H9 (cell line): ENCODE results near the gene LZTFL1. TPM values are rescaled to one million over a fixed set of nuclear protein-coding genes. Genes with fewer than 3 reads are reported as not detected.

Source experiments
- DNase-seq: peaks from one replicate; pipeline ENCODE4 v3.0.0-alpha.2; 2017
- H2AFZ ChIP-seq: one replicate; pipeline ENCODE4 v1.6.1; 2013; ENCODE audit warnings: mild to moderate bottlenecking, low read length, control low read depth, moderate library complexity
- H2AK5ac ChIP-seq: 2 replicates; pipeline ENCODE4 v1.6.1; 2013; ENCODE audit warnings: low read length, control low read depth, mixed read lengths; ENCODE audit not compliant: insufficient read length
- H2BK120ac ChIP-seq: one replicate; pipeline ENCODE4 v1.6.1; 2013; ENCODE audit warnings: low read depth, mild to moderate bottlenecking, low read length, control low read depth, inconsistent platforms; ENCODE audit not compliant: poor library complexity, severe bottlenecking
- H2BK12ac ChIP-seq: 2 replicates; pipeline ENCODE4 v1.6.1; 2013; ENCODE audit warnings: low read length, control low read depth, mixed read lengths, low read depth; ENCODE audit not compliant: insufficient read length
- H2BK15ac ChIP-seq: 2 replicates; pipeline ENCODE4 v1.6.1; 2013; ENCODE audit warnings: low read depth, low read length, control low read depth
- H2BK20ac ChIP-seq: one replicate; pipeline ENCODE4 v1.6.1; 2013; ENCODE audit warnings: low read depth, mild to moderate bottlenecking, low read length, control low read depth, inconsistent platforms; ENCODE audit not compliant: poor library complexity, severe bottlenecking
- H2BK5ac ChIP-seq: 2 replicates; pipeline ENCODE4 v1.6.1; 2013; ENCODE audit warnings: low read length, control low read depth, mixed read lengths; ENCODE audit not compliant: insufficient read length
- H3K14ac ChIP-seq: 2 replicates; pipeline ENCODE4 v1.6.1; 2013; ENCODE audit warnings: low read length, control low read depth; ENCODE audit not compliant: insufficient read depth
- H3K18ac ChIP-seq: 2 replicates; pipeline ENCODE4 v1.6.1; 2013; ENCODE audit warnings: low read depth, mild to moderate bottlenecking, mixed read lengths, low read length, control low read depth; ENCODE audit not compliant: insufficient read length
- H3K23ac ChIP-seq: 2 replicates; pipeline ENCODE4 v1.6.1; 2013; ENCODE audit warnings: low read length, control low read depth, mixed read lengths, low read depth; ENCODE audit not compliant: insufficient read length
- H3K23me2 ChIP-seq: 2 replicates; pipeline ENCODE4 v1.6.1; 2013; ENCODE audit warnings: low read depth, mild to moderate bottlenecking, mixed read lengths, low read length, control low read depth; ENCODE audit not compliant: insufficient read length, poor library complexity, severe bottlenecking
- H3K27ac ChIP-seq: 2 replicates; pipeline ENCODE4 v1.5.1; 2013; ENCODE audit warnings: low read length, control low read depth, mixed read lengths, low read depth; ENCODE audit not compliant: insufficient read length
- H3K27me3 ChIP-seq: 2 replicates; pipeline ENCODE4 v1.6.1; 2013; ENCODE audit warnings: low read length, control low read depth, inconsistent platforms; ENCODE audit not compliant: insufficient read depth
- H3K4ac ChIP-seq: 2 replicates; pipeline ENCODE4 v1.6.1; 2013; ENCODE audit warnings: low read depth, mild to moderate bottlenecking, control low read depth, inconsistent platforms, low read length, moderate library complexity
- H3K4me1 ChIP-seq: 2 replicates; pipeline ENCODE4 v1.6.1; 2013; ENCODE audit warnings: low read length, control low read depth, inconsistent platforms; ENCODE audit not compliant: insufficient read depth
- H3K4me2 ChIP-seq: 2 replicates; pipeline ENCODE4 v1.6.1; 2013; ENCODE audit warnings: low read length, control low read depth, mixed read lengths; ENCODE audit not compliant: insufficient read length, insufficient read depth
- H3K56ac ChIP-seq: 2 replicates; pipeline ENCODE4 v1.6.1; 2013; ENCODE audit warnings: low read depth, mild to moderate bottlenecking, mixed read lengths, low read length, control low read depth; ENCODE audit not compliant: insufficient read length
- H3K79me1 ChIP-seq: 2 replicates; pipeline ENCODE4 v1.6.1; 2013; ENCODE audit warnings: low read depth, mild to moderate bottlenecking, moderate library complexity, low read length, control low read depth, inconsistent platforms; ENCODE audit not compliant: insufficient read depth, poor library complexity, severe bottlenecking
- H3K79me2 ChIP-seq: 2 replicates; pipeline ENCODE4 v1.6.1; 2013; ENCODE audit warnings: low read length, control low read depth, inconsistent platforms; ENCODE audit not compliant: insufficient read depth
- H3K9ac ChIP-seq: 2 replicates; pipeline ENCODE4 v1.6.1; 2013; ENCODE audit warnings: low read length, control low read depth, mixed read lengths; ENCODE audit not compliant: insufficient read length; ENCODE audit errors: extremely low read depth
- H3K9me3 ChIP-seq: one replicate; pipeline ENCODE4 v1.6.1; 2013; ENCODE audit warnings: low read depth, low read length, inconsistent platforms; ENCODE audit not compliant: control insufficient read depth
- H3T11ph ChIP-seq: one replicate; pipeline ENCODE4 v1.6.1; 2013; ENCODE audit warnings: mild to moderate bottlenecking, low read length, control low read depth, inconsistent platforms
- H4K20me1 ChIP-seq: one replicate; pipeline ENCODE4 v1.6.1; 2013; ENCODE audit not compliant: control insufficient read depth, insufficient read length, insufficient read depth
- H4K5ac ChIP-seq: 2 replicates; pipeline ENCODE4 v1.6.1; 2013; ENCODE audit warnings: low read depth, mild to moderate bottlenecking, mixed read lengths, low read length, control low read depth; ENCODE audit not compliant: insufficient read length
- H4K8ac ChIP-seq: replicated peaks from 2 replicates; pipeline ENCODE4 v1.6.1; 2013; ENCODE audit warnings: low read length, control low read depth, mixed read lengths, low read depth; ENCODE audit not compliant: insufficient read length
- H4K91ac ChIP-seq: 2 replicates; pipeline ENCODE4 v1.6.1; 2013; ENCODE audit warnings: low read depth, mild to moderate bottlenecking, moderate library complexity, mixed read lengths, low read length, control low read depth; ENCODE audit not compliant: insufficient read length
- H3K27ac Mint-ChIP-seq, 3 experiments: 2 replicates in 2 of 3; 3 replicates in 1 of 3; pipeline ENCODE4 v1.8.0; 2020 to 2021; ENCODE audit warnings: mixed read lengths in 3 of 3, mild to moderate bottlenecking in 1 of 3, moderate library complexity in 1 of 3
- H3K27me3 Mint-ChIP-seq: 2 replicates; pipeline ENCODE4 v1.8.0; 2021; ENCODE audit warnings: low read depth, mild to moderate bottlenecking, moderate library complexity, mixed read lengths
- H3K36me3 Mint-ChIP-seq, 3 experiments: 2 replicates in 2 of 3; 3 replicates in 1 of 3; pipeline ENCODE4 v1.8.0; 2020 to 2021; ENCODE audit warnings: low read depth in 3 of 3, mixed read lengths in 3 of 3; ENCODE audit not compliant: insufficient read depth in 1 of 3
- H3K4me1 Mint-ChIP-seq, 2 experiments: 2 replicates each; pipeline ENCODE4 v1.8.0; 2020; ENCODE audit warnings: mixed read lengths in 2 of 2
- H3K4me3 Mint-ChIP-seq, 2 experiments: 2 replicates in 1 of 2; 3 replicates in 1 of 2; pipeline ENCODE4 v1.8.0; 2020 to 2021; ENCODE audit warnings: mild to moderate bottlenecking in 2 of 2, mixed read lengths in 2 of 2, moderate library complexity in 1 of 2
- H3K9me3 Mint-ChIP-seq, 2 experiments: 2 replicates in 1 of 2; 3 replicates in 1 of 2; pipeline ENCODE4 v1.8.0; 2020; ENCODE audit warnings: mild to moderate bottlenecking in 2 of 2, mixed read lengths in 2 of 2, moderate library complexity in 1 of 2
- WGBS: extraction: QIAGEN DNeasy Blood & Tissue Kit; methylation state at CpG from one replicate; pipeline ENCODE4 v1.1.7; 2013; ENCODE audit warnings: missing lambda C conversion rate, low lambda C conversion rate, mixed read lengths; ENCODE audit not compliant: insufficient read length; ENCODE audit errors: extremely low coverage; 5-methylcytosine and 5-hydroxymethylcytosine counted together
- total RNA-seq: library from RNA; stranded (reverse); gene quantifications from 2 replicates; pipeline ENCODE4 v1.2.1, GENCODE V29; 2021
- TF ChIP-seq, protein P1 (sequence below): fragments of 200-600 bp; sonication (generic); conservative IDR thresholded peaks from 3 replicates; pipeline ENCODE4 v1.8.0; 2021; ENCODE audit warnings: antibody characterized with exemption, mild to moderate bottlenecking

The LZTFL1 gene
- total RNA-seq, 1 experiment from 2014 or later, result 12.2 TPM

DNA sequence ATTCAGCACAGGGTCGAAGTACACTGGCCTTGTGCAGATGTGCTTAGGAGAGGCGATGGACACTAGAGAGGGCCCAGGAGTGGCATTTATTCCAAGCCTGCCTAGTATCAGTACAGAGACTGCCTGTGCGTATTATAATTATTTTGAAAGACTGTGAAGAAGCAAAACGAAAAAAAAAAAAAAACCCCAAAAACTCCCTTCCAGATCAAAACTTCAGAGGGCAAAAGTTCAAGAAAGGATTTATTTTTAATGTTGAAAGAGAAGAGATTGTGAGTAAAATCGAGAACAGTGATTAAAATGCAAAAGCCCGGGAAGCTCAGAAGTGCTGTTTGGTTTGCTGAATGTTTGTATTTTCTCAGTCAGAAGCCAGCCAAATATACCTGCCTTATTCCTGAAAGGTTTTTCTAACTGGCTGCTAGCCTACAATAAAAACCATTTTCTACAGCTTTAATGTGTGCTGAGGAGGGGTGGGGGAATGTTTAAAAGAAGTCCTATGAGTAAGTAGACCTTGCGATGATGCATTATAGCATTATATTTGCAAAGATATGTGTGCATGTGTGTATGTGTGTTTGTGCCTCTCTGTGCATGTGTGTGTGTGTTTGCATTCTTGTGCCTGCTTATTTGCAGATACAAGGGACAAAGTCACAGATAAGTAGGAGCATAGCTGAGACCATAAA lies 19.3 kb upstream of the LZTFL1 start:
- no peak overlapping the region for H2AK5ac ChIP-seq
- no peak overlapping the region for H3K14ac ChIP-seq
- no peak overlapping the region for H4K5ac ChIP-seq
- H3K9ac ChIP-seq, result no peak overlapping the region
- no peak overlapping the region for H2BK15ac ChIP-seq
- H2BK5ac ChIP-seq, result no peak overlapping the region
- no peaks in the 10 kb centered on the region for H3K36me3 Mint-ChIP-seq
- no peaks in the 10 kb centered on the region for H3K4me1 Mint-ChIP-seq
- WGBS, result 100% methylated on average over 1 of the region's 7 CpGs
- TF ChIP-seq, protein P1, sequence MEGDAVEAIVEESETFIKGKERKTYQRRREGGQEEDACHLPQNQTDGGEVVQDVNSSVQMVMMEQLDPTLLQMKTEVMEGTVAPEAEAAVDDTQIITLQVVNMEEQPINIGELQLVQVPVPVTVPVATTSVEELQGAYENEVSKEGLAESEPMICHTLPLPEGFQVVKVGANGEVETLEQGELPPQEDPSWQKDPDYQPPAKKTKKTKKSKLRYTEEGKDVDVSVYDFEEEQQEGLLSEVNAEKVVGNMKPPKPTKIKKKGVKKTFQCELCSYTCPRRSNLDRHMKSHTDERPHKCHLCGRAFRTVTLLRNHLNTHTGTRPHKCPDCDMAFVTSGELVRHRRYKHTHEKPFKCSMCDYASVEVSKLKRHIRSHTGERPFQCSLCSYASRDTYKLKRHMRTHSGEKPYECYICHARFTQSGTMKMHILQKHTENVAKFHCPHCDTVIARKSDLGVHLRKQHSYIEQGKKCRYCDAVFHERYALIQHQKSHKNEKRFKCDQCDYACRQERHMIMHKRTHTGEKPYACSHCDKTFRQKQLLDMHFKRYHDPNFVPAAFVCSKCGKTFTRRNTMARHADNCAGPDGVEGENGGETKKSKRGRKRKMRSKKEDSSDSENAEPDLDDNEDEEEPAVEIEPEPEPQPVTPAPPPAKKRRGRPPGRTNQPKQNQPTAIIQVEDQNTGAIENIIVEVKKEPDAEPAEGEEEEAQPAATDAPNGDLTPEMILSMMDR, result no peak
- no peak overlapping the region for H3K18ac ChIP-seq
- H3K23me2 ChIP-seq, result no peaks in the 10 kb centered on the region
- H4K20me1 ChIP-seq, result peaks cover 2% of the 10 kb centered on the region
- H2AFZ ChIP-seq, result no peak overlapping the region
- H2BK12ac ChIP-seq, result no peak overlapping the region
- DNase-seq, result no peak
- H3T11ph ChIP-seq, result no peak overlapping the region
- H2BK20ac ChIP-seq, result no peak overlapping the region
- H3K27ac ChIP-seq, result no peak overlapping the region
- H3K4me2 ChIP-seq, result no peak overlapping the region
- no peak overlapping the region for H3K4ac ChIP-seq
- no peaks in the 10 kb centered on the region for H3K4me1 ChIP-seq
- H3K27me3 Mint-ChIP-seq, result peaks cover 41% of the 10 kb centered on the region
- no peaks in the 10 kb centered on the region for H3K79me1 ChIP-seq
- no peak overlapping the region for H4K91ac ChIP-seq
- peaks cover 5% of the 10 kb centered on the region for H3K9me3 ChIP-seq
- peaks cover 7% of the 10 kb centered on the region in 2 experiments; a peak in 3 of 5 replicates for H3K9me3 Mint-ChIP-seq
- H3K79me2 ChIP-seq, result no peaks in the 10 kb centered on the region
- H4K8ac ChIP-seq, result no peak overlapping the region
- no peaks in the 10 kb centered on the region for H3K27me3 ChIP-seq
- H3K23ac ChIP-seq, result no peak overlapping the region
- H3K56ac ChIP-seq, result no peak overlapping the region
- H2BK120ac ChIP-seq, result no peak overlapping the region
- no peak overlapping the region for H3K27ac Mint-ChIP-seq
- no peak overlapping the region for H3K4me3 Mint-ChIP-seq
